Activated CD4-positive, alpha-beta T cell treated with anti-CD3 and anti-CD28 coated beads, Interleukin-2, amount 10 ng/mL, durations not matched to agents 24 days and 14 days (primary cell): Measurements from ENCODE around the gene RAD51B. TPM values are rescaled to one million over a fixed set of nuclear protein-coding genes. Genes with fewer than 3 reads are reported as not detected.

ENCODE experiments used
- DNase-seq: peaks from one replicate; pipeline ENCODE4 v3.0.0; 2022
- H3K27ac Mint-ChIP-seq: one replicate; pipeline ENCODE4 v1.8.0; 2022; ENCODE audit warnings: mild to moderate bottlenecking, mixed read lengths
- H3K27me3 Mint-ChIP-seq: one replicate; pipeline ENCODE4 v1.8.0; 2022; ENCODE audit warnings: mixed read lengths
- H3K36me3 Mint-ChIP-seq: one replicate; pipeline ENCODE4 v1.8.0; 2022; ENCODE audit warnings: low read depth, mild to moderate bottlenecking, mixed read lengths
- H3K4me1 Mint-ChIP-seq: one replicate; pipeline ENCODE4 v1.8.0; 2021; ENCODE audit warnings: mixed read lengths
- H3K4me3 Mint-ChIP-seq: one replicate; pipeline ENCODE4 v1.8.0; 2022; ENCODE audit warnings: mild to moderate bottlenecking, moderate library complexity, mixed read lengths
- H3K9me3 Mint-ChIP-seq: one replicate; pipeline ENCODE4 v1.8.0; 2021; ENCODE audit warnings: mixed read lengths
- intact Hi-C: fragments of 100-400 bp; cut with micrococcal nuclease; formaldehyde crosslinking; loops from one replicate; pipeline ENCODE4 v1.15.1; 2023
- total RNA-seq: library from RNA; stranded (reverse); gene quantifications from 2 replicates; pipeline ENCODE4 v1.2.3, GENCODE V29; 2022

Gene RAD51B
- total RNA-seq, 1 donor from 2014 or later = 29.3 TPM

DNA sequence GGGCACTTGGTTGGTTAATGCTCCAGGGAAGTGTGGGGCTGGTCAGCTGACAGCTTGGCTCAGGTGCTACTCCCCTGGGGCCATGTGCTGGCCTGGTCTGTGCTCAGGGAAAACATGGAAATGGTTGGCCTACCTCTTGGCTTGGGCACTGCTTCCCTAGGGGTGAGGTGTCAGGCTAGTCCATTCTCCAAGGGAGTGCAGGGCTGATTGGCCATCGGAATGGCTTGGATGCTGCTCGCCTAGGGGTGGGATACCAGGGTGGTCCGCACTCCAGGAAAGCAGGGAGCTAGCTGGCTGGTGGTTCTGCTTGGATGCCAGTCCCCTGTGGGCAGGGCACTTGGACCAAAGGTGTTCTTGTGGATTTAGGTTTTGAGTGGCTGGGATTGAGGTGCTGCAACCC lies 245.7 kb downstream of the RAD51B start:
- DNase-seq = no peak
- Mint-ChIP-seq H3K4me1 (no peaks in the 10 kb centered on the region), H3K27me3 (no peaks in the 10 kb centered on the region), H3K36me3 (no peaks in the 10 kb centered on the region), H3K9me3 (peaks cover 21% of the 10 kb centered on the region), H3K27ac (no peak overlapping the region), H3K4me3 (no peak overlapping the region)
- intact Hi-C loops = no loop called here

DNA sequence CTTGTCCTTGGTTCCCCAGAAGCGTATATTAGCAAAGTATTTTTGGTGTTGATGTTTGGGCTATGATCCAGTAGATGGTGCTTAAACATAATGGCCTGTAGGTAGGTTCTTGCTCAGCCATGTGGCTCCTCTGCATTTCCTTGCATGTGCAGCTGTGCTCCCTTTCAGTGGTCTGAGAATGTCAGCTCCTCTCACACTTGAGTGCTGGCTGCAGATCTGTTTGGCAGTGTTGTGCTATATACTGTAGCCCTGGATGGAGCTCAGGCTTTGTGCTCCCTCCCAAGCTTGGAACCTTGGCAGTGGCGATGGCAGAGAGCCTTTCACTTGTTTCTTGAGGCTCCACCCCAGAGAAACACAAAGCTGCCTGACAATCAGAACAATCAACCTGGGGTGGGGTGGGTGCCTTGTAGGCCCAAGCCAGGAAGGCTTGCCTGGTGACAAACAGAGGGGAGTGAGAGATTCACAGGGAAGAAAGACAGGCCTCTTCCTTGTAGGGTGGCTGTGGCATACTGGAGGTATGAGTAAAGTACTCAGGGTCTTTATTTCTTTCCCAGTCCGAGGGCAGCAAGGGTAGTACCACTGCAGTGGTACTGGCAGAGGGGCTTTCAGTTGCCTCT lies 255.3 kb downstream of the RAD51B start:
- intact Hi-C loops = no loop called here
- DNase-seq = no peak
- H3K27me3 Mint-ChIP-seq = no peaks in the 10 kb centered on the region
- no peaks in the 10 kb centered on the region for H3K4me1 Mint-ChIP-seq
- H3K36me3 Mint-ChIP-seq = peaks cover 3% of the 10 kb centered on the region
- H3K4me3 Mint-ChIP-seq = no peak overlapping the region
- peaks cover 33% of the 10 kb centered on the region for H3K9me3 Mint-ChIP-seq
- H3K27ac Mint-ChIP-seq = no peak overlapping the region

GRCh38 chr14:68075382-68076029 lies 255.9 kb downstream of the RAD51B start:
- no peak overlapping the region for H3K27ac Mint-ChIP-seq
- intact Hi-C loops = no loop called here
- peaks cover 3% of the 10 kb centered on the region for H3K36me3 Mint-ChIP-seq
- H3K4me1 Mint-ChIP-seq = no peaks in the 10 kb centered on the region
- H3K9me3 Mint-ChIP-seq = peaks cover 27% of the 10 kb centered on the region
- no peaks in the 10 kb centered on the region for H3K27me3 Mint-ChIP-seq
- no peak overlapping the region for H3K4me3 Mint-ChIP-seq
- no peak for DNase-seq

DNA sequence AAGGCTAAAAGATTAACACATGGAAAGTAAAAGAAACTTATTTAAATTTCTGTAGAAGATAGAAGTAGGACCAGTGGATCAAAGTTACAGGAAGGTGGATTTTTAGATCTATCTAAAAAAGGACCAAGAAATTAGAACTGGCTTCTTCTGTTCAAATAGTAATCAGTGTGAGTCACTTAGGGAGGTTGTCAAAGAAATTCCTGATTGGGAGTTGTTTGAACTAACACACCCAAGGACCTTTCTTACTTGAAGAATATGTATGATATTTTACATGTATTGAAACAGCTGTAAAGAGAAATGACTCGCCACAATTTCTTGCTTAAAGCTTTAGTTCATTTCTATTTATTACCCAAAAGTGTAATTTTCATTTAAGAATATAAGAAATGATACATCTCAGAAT lies 256.9 kb downstream of the RAD51B start:
- H3K27me3 Mint-ChIP-seq = no peaks in the 10 kb centered on the region
- intact Hi-C loops = no loop called here
- no peaks in the 10 kb centered on the region for H3K4me1 Mint-ChIP-seq
- H3K4me3 Mint-ChIP-seq = no peak overlapping the region
- H3K27ac Mint-ChIP-seq = no peak overlapping the region
- H3K9me3 Mint-ChIP-seq = peaks cover 21% of the 10 kb centered on the region
- peaks cover 3% of the 10 kb centered on the region for H3K36me3 Mint-ChIP-seq
- DNase-seq = no peak

- Mint-ChIP-seq H3K27me3 (no peaks in the 10 kb centered on the region), H3K27ac (no peak overlapping the region), H3K9me3 (no peaks in the 10 kb centered on the region), H3K4me1 (no peaks in the 10 kb centered on the region), H3K36me3 (no peaks in the 10 kb centered on the region), H3K4me3 (no peak overlapping the region)
- no peak for DNase-seq
- intact Hi-C loops = loop anchor here (10.0 kb wide), 1 partner anchor 155 kb away; no protein-coding TSS in a partner anchor
Observed at GRCh38 chr14:68079941-68080697, 260.5 kb downstream of the RAD51B start.

- Mint-ChIP-seq H3K27ac (no peak overlapping the region), H3K9me3 (no peaks in the 10 kb centered on the region), H3K36me3 (no peaks in the 10 kb centered on the region), H3K4me1 (peaks cover 2% of the 10 kb centered on the region), H3K27me3 (no peaks in the 10 kb centered on the region), H3K4me3 (no peak overlapping the region)
- DNase-seq = no peak
- intact Hi-C loops = loop anchor here (10.0 kb wide), 1 partner anchor 153 kb away; no protein-coding TSS in a partner anchor
Observed at GRCh38 chr14:68081489-68081888, 261.9 kb downstream of the RAD51B start.

DNA sequence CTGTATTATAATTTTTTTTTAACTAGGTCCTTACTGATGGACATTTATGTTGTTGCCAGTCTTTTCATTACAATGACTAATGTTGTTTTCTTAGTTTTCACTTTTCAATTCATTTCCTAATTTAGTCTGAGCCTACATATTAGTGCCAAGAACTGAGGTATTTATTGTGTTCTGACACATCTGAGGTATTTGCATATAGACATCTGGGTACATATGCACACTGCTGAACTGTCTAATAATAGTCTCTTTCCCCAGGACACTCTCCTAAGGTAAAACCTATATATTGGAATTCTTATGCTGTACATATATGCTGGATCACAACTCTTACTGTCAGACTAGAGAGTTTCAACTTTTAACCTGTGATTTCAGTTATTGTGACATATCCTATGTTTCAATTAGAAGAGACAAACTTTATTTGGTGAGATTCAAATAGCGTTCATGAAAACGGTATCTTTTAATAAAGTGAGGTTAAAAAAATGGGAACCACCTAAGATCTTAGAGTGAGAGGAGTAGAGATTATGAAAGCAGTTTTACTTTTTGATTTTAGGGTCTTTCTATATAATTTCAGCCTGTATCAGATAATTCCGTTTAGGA lies 263.2 kb downstream of the RAD51B start:
- Mint-ChIP-seq H3K27me3 (no peaks in the 10 kb centered on the region), H3K4me1 (peaks cover 2% of the 10 kb centered on the region), H3K27ac (no peak overlapping the region), H3K4me3 (no peak overlapping the region), H3K36me3 (no peaks in the 10 kb centered on the region), H3K9me3 (no peaks in the 10 kb centered on the region)
- intact Hi-C loops = loop anchor here (10.0 kb wide), 1 partner anchor 152 kb away; no protein-coding TSS in a partner anchor
- no peak for DNase-seq

DNA sequence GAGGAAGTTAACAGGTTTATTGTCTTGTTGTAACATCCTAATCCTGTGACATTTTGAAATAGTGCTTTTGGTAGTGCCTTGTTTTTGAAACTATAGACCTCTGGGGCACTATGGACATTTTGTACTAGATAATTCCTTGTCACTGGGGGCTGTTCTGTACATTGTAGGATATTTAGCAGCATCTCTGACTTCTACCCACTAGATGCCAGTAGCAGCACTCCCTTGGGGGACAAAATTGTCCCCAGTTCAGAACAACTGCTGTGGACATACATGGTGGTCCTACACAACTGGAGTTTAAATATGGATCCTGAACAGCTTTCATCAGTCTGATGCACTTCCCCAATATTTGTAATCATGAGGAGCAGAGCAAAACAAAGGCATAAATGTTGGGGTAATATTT lies 264.7 kb downstream of the RAD51B start:
- no peak overlapping the region for H3K27ac Mint-ChIP-seq
- H3K27me3 Mint-ChIP-seq = no peaks in the 10 kb centered on the region
- H3K4me3 Mint-ChIP-seq = no peak overlapping the region
- no peaks in the 10 kb centered on the region for H3K36me3 Mint-ChIP-seq
- H3K4me1 Mint-ChIP-seq = peaks cover 7% of the 10 kb centered on the region
- intact Hi-C loops = loop anchor here (10.0 kb wide), 1 partner anchor 151 kb away; no protein-coding TSS in a partner anchor
- no peak for DNase-seq
- H3K9me3 Mint-ChIP-seq = no peaks in the 10 kb centered on the region

GRCh38 chr14:68085742-68086141 lies 266.2 kb downstream of the RAD51B start:
- Mint-ChIP-seq H3K36me3 (no peaks in the 10 kb centered on the region), H3K27me3 (no peaks in the 10 kb centered on the region), H3K27ac (no peak overlapping the region), H3K4me1 (peaks cover 8% of the 10 kb centered on the region), H3K9me3 (no peaks in the 10 kb centered on the region), H3K4me3 (no peak overlapping the region)
- no peak for DNase-seq
- intact Hi-C loops = loop anchor here (10.0 kb wide), 1 partner anchor 149 kb away; no protein-coding TSS in a partner anchor

DNA sequence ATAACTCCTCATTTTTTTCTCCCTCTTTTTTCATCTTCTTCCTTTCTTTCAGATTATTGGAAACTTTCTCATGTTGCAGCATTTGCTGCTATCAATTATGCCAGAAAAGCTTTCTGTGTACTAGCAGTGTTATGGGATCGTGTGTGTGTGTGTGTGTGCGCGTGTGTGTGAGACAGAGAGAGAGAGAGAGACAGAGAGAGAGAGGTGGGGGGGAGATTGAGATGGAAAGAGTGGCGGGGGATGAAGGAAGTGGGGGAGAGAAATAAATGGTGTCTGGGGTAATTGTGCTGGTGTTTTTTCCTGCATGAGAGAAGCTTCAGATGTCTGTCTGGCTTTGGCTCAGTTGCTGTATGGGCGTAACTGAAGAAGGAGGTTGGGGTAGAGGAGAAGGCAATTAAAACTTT lies 268.9 kb downstream of the RAD51B start:
- Mint-ChIP-seq H3K27ac (no peak overlapping the region), H3K4me1 (peaks cover 8% of the 10 kb centered on the region), H3K4me3 (no peak overlapping the region), H3K36me3 (no peaks in the 10 kb centered on the region), H3K9me3 (no peaks in the 10 kb centered on the region), H3K27me3 (no peaks in the 10 kb centered on the region)
- intact Hi-C loops = loop anchor here (10.0 kb wide), 1 partner anchor 146 kb away; no protein-coding TSS in a partner anchor
- DNase-seq = no peak

DNA sequence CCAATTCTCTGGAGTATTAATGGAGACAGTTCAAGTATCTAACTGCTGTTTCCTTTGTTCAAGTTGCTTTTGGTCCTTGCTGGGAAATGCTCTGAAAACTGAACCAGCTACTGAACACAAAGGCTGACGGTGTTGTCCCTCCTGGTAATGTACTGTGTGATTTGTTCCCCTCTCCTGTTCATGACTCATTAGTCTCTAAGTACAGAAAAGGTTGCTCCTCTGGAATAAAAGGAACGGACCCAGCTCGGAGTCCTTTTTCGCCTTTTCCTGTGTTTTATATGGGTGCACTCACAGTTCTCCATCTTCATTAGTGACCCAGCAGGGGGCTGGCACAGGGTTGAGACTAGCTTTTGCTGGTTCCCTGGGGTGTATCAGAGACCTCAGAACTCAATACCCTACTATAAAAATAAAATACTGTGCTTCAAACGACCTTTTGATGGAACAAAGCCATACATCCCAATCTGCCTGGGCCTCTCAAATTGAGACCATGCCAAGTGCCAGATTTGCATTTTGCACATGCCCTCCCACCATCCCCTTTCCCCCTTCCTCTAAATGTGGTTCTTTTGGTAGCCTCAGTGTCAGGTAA lies 269.7 kb downstream of the RAD51B start:
- no peaks in the 10 kb centered on the region for H3K27me3 Mint-ChIP-seq
- intact Hi-C loops = loop anchor here (10.0 kb wide), 1 partner anchor 146 kb away; no protein-coding TSS in a partner anchor
- no peak overlapping the region for H3K4me3 Mint-ChIP-seq
- H3K36me3 Mint-ChIP-seq = no peaks in the 10 kb centered on the region
- no peak for DNase-seq
- H3K9me3 Mint-ChIP-seq = peaks cover 3% of the 10 kb centered on the region
- no peak overlapping the region for H3K27ac Mint-ChIP-seq
- peaks cover 8% of the 10 kb centered on the region for H3K4me1 Mint-ChIP-seq

GRCh38 chr14:68094158-68094557 lies 274.6 kb downstream of the RAD51B start:
- Mint-ChIP-seq H3K27me3 (no peaks in the 10 kb centered on the region), H3K9me3 (peaks cover 7% of the 10 kb centered on the region), H3K4me3 (no peak overlapping the region), H3K27ac (no peak overlapping the region), H3K36me3 (no peaks in the 10 kb centered on the region), H3K4me1 (peaks cover 2% of the 10 kb centered on the region)
- DNase-seq = no peak
- intact Hi-C loops = no loop called here

DNA sequence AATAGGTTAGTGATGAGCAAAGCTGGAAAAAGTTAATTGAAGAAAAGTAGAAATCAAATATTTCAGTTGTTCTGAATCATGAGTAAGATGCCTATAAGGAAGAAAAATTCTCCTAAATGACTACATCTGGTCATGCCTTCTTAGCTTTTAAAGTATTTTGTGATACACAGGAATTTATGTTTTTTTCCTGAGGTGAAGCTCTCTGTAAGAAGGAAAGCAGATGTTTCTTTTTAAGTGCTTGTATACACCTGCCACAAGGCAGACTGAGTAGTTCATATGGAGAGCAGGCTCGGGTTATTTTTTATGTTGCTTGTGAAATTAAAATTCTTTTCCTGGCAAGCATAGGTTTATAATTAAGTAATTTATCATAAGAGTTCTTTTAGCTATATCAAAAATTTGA lies 275.2 kb downstream of the RAD51B start:
- peaks cover under 1% of the 10 kb centered on the region for H3K36me3 Mint-ChIP-seq
- no peaks in the 10 kb centered on the region for H3K27me3 Mint-ChIP-seq
- no peak overlapping the region for H3K27ac Mint-ChIP-seq
- peaks cover 8% of the 10 kb centered on the region for H3K9me3 Mint-ChIP-seq
- H3K4me1 Mint-ChIP-seq = no peaks in the 10 kb centered on the region
- intact Hi-C loops = no loop called here
- DNase-seq = no peak
- H3K4me3 Mint-ChIP-seq = no peak overlapping the region
